ENCODE data around the gene KRT85.

- no peak for TF ChIP-seq CTCF (IDR thresholded peaks at IDR 0.05; ENCODE audit: low read length)
- TF ChIP-seq EZH2 (IDR thresholded peaks at IDR 0.05; ENCODE audit: borderline replicate concordance, low read length): no peak
Measured at GRCh38 chr12:52313926-52314325, 53.4 kb downstream of the KRT85 start.

Measured in OCI-LY1 (cell line).